NCI-H2029 treated with DMSO at 0.1 percent for 48 hours (cell line): ENCODE data around the gene TLE1.

Experiments
- DNase-seq: peaks from one replicate; lab custom pipeline; 2025; lab: John Stamatoyannopoulos, UW

TLE1 gene

DNA sequence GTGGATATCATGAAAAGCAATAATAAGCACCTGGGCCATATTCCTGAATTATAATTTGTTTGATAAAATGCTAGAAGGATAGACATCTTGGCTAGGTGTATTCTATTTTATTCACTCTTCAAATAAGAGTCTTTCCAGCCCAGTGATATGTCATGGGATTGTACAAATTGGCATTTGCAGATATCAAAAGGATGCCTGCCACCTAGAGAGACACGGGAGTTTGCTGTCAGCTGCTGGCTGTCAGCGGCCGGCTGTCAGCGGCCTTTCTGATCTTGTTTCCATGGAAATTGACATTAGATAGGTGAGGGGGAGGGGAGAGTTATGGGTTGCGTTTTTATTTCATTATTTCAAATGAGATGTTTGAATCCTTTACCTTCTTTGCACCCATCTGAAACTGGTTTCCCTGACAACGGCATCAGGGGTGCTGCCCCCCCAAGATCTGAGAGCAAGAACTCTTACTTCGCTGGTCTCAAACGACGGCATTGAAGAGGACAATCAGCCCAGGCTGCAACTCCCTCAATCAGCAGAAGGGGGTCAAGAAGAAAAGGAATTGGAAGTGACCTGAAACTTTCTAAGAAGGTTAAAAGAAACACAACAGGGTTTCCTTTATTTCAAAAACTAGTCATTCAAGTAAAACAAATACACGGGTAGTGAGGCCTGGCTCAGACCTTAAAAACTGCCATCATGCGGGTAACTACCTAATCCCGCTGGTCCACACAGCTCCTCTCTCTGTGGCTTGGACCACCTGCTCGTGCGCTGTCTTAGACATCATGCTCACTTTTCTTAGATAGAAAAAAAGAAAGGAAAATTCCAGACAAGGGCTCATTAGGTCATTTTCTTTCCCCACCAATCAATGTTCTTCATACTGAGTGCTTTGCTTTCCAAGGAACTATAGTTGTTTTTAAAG is 115.7 kb downstream of the TLE1 start:
- no peak for DNase-seq

GRCh38 chr9:81570083-81570482 is 119.3 kb downstream of the TLE1 start:
- DNase-seq = no peak

- DNase-seq = no peak
These were observed 123.2 kb downstream of the TLE1 start for GRCh38 chr9:81566074-81566698.

GRCh38 chr9:81565609-81566008 is 123.7 kb downstream of the TLE1 start:
- no peak for DNase-seq

DNA sequence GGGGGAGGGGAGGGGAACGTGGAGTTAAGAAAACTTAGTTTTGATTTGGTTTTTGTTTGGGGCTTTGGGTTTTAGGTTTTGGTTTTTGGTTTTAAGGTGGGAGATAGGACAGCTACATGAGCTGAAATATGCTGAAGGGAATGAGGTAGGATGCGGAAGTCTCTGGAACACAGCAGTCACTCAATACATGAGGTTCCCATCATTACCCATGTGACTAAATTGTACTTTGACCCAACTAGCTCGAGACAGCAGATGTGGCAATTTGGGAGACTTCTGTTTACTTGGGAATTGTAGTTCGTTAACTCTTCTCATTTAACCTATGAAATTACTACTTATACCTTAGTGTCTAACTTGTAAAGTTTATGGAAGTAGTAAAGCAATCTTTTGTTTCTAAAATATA is 124.2 kb downstream of the TLE1 start:
- no peak for DNase-seq

DNA sequence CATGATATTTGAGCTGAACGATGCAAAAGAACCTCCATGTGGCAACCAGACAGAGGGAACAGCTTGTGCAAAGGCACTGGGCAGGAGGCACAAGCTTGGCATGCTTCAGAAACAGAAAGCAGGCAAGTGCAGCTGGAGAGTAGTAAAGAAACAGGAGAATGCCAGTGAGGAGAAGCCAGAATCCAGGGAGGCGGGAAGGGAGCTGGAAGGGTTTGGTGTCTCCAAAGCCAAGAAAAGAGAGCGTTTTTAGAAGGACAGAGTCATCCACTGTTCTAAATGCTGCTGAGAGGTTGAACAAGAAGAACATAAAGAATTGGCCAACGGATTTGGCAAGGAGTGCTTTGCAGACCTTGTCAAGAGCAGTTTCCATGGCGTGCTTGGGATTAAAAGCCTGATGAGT is 124.7 kb downstream of the TLE1 start:
- no peak for DNase-seq

DNA sequence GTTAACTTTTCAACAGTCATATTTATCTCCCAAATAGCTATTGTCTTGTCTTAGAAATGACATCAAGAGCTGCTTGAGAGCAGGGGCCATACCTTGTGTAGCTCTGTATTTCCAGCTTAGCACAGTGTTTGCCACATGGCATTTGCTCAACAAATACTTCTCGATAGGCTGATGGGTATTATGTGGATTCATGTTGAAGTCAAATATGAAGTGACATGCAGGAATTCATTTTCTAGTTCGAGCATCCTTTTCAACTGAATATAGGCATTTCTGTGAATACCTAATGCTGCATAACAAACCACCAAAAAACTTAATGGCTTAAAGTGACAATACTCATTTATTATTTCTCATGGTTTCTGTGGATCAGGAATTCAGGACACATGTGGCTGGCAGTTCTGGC is 125.6 kb downstream of the TLE1 start:
- DNase-seq = no peak

DNA sequence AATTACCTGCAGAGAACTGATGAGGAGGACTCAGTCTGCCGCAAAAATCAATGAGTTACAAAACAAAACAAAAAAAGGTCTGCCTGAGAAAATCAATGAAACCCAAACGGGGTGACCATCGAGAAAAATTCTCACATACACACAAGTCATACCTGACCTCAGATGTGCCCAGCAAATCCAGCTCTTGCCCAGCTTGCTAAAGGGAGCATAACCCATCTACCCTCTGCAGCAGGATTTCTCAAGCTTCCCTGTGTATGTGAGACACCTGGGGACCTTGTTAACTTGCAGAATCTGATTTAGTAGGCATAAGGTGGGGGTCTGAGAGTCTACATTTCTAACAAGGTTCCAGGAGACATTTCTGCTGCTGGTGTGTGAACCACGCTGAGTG is 126.3 kb downstream of the TLE1 start:
- DNase-seq = no peak

- DNase-seq = no peak
These were observed 126.9 kb downstream of the TLE1 start for GRCh38 chr9:81562231-81563019.

DNA sequence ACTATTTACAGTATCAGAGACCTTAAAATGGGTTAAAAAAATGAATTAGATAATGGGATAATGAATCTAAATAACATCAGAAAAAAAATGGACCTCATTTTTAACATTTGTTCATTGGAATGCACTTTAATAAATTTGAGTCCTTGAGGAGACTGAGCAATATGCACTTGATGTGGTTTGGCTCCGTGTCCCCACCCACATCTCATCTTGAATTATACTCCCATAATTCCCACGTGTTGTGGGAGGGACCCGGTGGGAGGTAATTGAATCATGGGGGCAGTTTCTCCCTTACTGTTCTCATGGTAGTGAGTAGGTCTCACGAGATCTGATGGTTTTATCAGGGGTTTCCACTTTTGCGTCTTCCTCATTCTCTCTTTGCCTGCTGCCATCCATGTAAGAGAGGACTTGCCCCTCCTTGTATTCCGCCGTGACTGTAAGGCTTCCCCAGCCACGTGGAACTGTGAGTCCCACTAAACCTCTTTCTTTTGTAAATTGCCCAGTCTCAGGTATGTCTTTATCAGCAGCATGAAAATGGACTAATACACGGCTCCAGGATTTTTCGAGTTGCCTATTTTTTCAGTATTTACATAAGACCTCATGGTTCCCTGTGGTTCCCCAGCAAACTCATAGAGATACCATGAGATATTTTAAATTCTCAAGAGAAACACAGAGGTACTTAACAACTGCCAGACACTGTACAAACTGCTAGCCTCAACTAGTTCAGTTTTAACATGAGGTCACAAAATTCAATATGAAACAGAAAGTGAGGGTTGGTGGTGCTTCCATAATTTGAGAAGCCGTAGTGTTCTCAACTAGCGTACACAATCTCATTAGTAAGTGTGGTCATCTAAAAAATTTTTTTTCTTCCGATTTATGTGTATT is 128.3 kb downstream of the TLE1 start:
- DNase-seq = no peak

- DNase-seq = no peak
These were observed 129.6 kb downstream of the TLE1 start for GRCh38 chr9:81559709-81560108.

DNA sequence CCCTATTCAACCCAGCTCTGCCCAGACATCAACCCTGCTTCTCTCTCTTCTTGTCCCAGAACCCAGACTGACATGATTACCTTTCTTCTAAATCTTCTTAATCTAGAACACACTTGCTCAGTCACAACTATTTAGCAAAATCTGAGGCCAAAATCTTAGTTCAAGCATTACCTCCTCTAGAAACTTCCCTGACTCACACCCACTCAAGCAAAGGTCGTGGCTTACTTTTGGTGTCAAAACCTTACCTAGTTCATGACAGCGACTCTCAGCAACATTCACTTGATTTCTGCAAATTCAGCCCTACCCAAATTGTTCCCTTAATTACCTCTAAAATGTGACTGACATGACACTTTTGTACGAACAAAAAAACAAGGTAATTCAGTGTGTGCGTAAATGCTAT is 130.2 kb downstream of the TLE1 start:
- DNase-seq = no peak

DNA sequence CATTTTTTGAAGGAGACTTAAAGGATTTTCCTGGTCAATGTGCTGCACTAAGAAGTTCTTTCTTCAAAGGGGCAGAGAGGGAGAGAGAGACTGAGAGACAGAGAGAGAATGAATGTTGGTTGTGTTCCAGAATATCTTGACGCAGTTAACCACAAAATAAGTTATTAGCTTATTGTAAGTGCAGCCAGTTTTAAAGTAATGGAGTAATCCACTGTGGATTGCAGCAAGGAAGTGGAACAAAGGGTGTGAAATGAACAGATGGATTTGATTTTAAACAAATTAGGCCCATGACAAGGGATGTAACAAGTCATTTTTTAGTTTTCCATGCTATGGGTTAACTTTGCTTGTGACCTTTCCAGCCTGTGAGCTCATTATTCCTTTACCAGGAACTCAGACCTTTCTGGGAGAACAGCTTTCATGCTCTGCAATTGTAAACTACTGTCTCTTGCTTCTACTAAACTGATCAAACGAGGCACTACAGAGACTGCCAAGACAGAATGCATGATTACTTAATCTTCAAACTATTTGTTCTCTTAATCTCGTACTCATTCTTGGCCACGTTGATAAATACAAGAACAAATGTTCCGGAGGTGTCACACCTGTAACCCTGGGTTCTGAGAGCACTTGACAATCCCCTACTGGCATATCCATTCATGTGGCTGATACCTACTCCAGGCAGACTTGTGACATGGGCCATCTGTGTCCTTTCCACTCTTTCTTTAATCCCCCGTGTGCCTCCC is 131.1 kb downstream of the TLE1 start:
- no peak for DNase-seq

GRCh38 chr9:81557452-81558090 is 131.8 kb downstream of the TLE1 start:
- DNase-seq = no peak

- DNase-seq = no peak
These were observed 132.4 kb downstream of the TLE1 start for GRCh38 chr9:81556923-81557322.

DNA sequence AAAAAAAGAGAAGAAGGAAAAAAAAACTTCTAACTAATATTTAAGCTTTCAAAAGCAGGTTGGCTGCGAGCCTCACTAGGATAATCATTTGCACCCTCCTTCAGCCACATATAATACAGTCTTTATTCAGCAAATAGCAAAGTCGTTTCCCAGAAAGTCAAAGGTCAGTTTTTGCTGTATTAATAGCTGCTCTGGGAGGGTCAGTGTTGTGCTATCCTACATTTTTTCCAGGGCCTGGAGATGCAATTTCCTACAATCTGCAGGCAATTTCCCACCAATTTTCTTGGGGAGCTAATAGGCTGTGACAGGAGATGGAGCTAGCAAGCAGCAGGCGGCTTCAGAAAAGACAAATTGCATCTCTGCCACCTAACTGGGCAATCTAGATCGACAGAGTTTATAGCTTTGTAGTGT is 136.8 kb downstream of the TLE1 start:
- DNase-seq = no peak

GRCh38 chr9:81550207-81550583 is 139.2 kb downstream of the TLE1 start:
- DNase-seq = no peak

DNA sequence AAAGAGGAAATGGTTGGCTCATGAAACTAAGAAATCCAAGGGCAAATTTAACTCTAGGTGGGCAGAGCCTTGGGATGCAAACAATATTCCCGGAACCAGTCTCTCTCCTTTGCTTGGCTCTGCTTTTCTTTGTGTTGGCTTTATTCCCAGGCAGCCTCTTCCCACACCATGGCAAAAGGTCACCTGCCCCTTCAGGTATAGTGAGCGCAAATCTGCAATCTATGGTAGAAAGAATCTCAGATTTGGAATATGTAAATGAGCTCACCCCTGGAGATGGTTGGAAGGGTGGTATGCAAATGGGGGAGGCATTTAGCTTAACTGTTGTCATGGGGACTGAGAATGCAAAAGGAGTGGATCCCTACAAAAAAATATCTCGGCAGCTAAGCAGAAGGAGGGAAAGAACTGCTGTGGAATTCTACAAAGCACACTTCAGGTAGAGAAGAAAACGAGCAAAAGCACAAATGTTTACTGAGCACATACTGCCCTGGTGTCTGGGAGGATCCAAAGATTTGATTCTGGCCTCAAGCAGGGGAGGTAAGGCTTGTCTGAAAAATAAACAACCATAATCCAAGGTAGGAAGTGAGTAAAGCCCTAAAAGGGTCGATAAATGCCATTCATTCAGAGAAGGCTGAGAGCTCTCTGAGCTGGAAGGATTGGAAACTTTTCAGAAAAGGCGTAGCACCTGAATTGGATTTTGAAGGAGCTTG is 139.7 kb downstream of the TLE1 start:
- peak; percentile 46 for DNase-seq

DNA sequence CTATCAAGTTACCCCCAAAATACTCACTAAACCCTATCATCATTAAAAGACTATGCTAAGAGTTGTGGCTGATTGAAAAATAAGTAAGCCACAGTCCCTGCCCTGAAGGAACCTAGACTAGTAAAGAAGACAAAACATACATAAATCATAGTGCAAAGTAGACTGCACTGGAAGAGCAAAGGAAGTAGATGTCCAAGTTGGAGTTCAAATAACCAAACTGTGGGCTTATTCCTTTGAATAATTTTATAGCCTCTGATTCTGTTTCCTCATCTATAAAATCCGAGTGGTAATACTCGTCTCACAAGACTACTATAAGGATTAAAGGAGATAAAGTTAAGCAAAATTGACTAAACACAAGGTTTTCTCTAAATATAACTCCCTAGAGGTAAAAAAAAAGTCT is 140.4 kb downstream of the TLE1 start:
- DNase-seq = no peak

DNA sequence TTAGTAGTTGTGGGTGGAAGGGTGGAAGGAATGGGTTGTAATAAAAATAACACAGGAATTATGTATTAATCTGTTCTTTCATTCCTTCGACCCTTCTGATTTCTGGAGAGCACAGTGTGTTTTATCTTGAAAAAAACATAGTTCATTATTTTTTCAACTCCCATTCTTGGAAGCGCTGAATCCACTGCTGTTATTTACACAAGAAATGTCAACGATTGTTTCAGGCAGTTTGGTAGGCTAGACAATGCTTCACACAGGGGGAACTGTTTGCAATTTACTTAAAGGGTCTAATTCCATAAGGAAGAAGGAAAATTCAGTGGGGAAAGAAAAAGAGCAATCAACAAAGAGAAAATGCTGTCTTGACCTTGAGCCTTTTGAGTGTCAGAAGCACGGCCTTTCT is 142.9 kb downstream of the TLE1 start:
- no peak for DNase-seq
